Measurements from ENCODE around the gene UQCRQ. TPM values are rescaled to one million over a fixed set of nuclear protein-coding genes. Genes with fewer than 3 reads are reported as not detected.

The UQCRQ gene
- total and polyA plus RNA-seq, 2 of the 13 experiments (the other 11 are each of a cell fraction or from before 2014, with no cell fraction given): 257 to 575 TPM

GRCh38 chr5:132866342-132867045, at the start of gene UQCRQ, which contains the start of gene GDF9 (continued):
- TF ChIP-seq AHR (CRISPR knock-in tag; IDR thresholded peaks at IDR 0.05) (peak; percentile 10; the same call in 1 of the 2 replicates), ZGPAT (CRISPR knock-in tag; IDR thresholded peaks at IDR 0.05) (peak; percentile 90), GTF2F1 (IDR thresholded peaks at IDR 0.05; ENCODE audit: low read length) (0 out of 2 replicates have a peak, but pooled peaks have one; percentile 29), ZNF652 (CRISPR knock-in tag; IDR thresholded peaks at IDR 0.05; ENCODE audit: borderline replicate concordance, low read depth) (no peak), ELF1 (CRISPR knock-in tag; IDR thresholded peaks at IDR 0.05) (peak; percentile 71; the same call in 1 of the 2 replicates), PHF20 (CRISPR knock-in tag; IDR thresholded peaks at IDR 0.05) (peak; percentile 85), TIGD3 (CRISPR knock-in tag; IDR thresholded peaks at IDR 0.05; ENCODE audit: borderline replicate concordance) (0 out of 2 replicates have a peak, but pooled peaks have one; percentile 20), MNT (IDR thresholded peaks at IDR 0.05) (no peak), SMARCC2 (IDR thresholded peaks at IDR 0.05) (no peak), DDIT3 (CRISPR knock-in tag; IDR thresholded peaks at IDR 0.05) (no peak), FOXM1 (CRISPR knock-in tag; IDR thresholded peaks at IDR 0.05) (no peak), GFI1 (CRISPR knock-in tag; IDR thresholded peaks at IDR 0.05; ENCODE audit: borderline replicate concordance) (peak; percentile 75; the same call in 1 of the 2 replicates), IKZF4 (CRISPR knock-in tag; IDR thresholded peaks at IDR 0.05; ENCODE audit: borderline replicate concordance, low read depth, not compliant biosample characterization) (no peak), HINFP (CRISPR knock-in tag; IDR thresholded peaks at IDR 0.05; ENCODE audit: low read depth) (no peak), ZEB1 (IDR thresholded peaks at IDR 0.05; ENCODE audit: insufficient replicate concordance, low read depth) (no peak), ZNF264 (CRISPR knock-in tag; IDR thresholded peaks at IDR 0.05) (peak; percentile 73; the same call in 1 of the 2 replicates), SUZ12 (IDR thresholded peaks at IDR 0.05; ENCODE audit: low read depth, low read length) (no peak), ZNF296 (CRISPR knock-in tag; conservative IDR thresholded peaks at IDR 0.05) (no peak), TFAP4 (IDR thresholded peaks at IDR 0.05; ENCODE audit: borderline replicate concordance, low read depth) (peak; percentile 68; the same call in 1 of the 2 replicates), ZNF350 (CRISPR knock-in tag; IDR thresholded peaks at IDR 0.05; ENCODE audit: borderline replicate concordance, low read depth) (peak; percentile 96), ISL2 (CRISPR knock-in tag; IDR thresholded peaks at IDR 0.05) (peak; percentile 75), NFYC (CRISPR knock-in tag; IDR thresholded peaks at IDR 0.05) (peak; percentile 21; the same call in 1 of the 2 replicates), SALL2 (CRISPR knock-in tag; IDR thresholded peaks at IDR 0.05) (peak; percentile 85)
